ENCODE data around the gene ATG7.

The ATG7 gene

GRCh38 chr3:11606865-11607440 lies 334.8 kb downstream of the ATG7 start:
- no peak for TF ChIP-seq CTCF (IDR thresholded peaks at IDR 0.05; ENCODE audit: insufficient read depth, low read depth, low read length, missing control alignments)
- no peak overlapping the region for H3K4me3 ChIP-seq (ENCODE audit: low read depth, low read length)
- DNase-seq (ENCODE audit: low read depth) = no peak
